GM19035 (cell line): ENCODE data around the gene KDM3B.
"Not testable (repeated sequence)": the region's sequence is repeated elsewhere in the genome, so short reads cannot be mapped to it uniquely, and the experiment has no call there.

Experiments used
- ATAC-seq: cut with Tn5 transposase; IDR thresholded peaks from one replicate; pipeline ENCODE4 v1.9.1; 2021; ENCODE audit not compliant: unreplicated experiment

Gene KDM3B

GRCh38 chr5:138466900-138467710 lies 114.6 kb downstream of the KDM3B start:
- no peak for ATAC-seq

GRCh38 chr5:138467711-138468132 lies 115.2 kb downstream of the KDM3B start:
- no peak for ATAC-seq

- no peak for ATAC-seq
These were observed 115.9 kb downstream of the KDM3B start for GRCh38 chr5:138468133-138468965.

GRCh38 chr5:138468966-138469539 lies 116.6 kb downstream of the KDM3B start:
- ATAC-seq = no peak

- no peak for ATAC-seq
These were observed 117.2 kb downstream of the KDM3B start for GRCh38 chr5:138469540-138470321.

- no peak for ATAC-seq
These were observed 118.0 kb downstream of the KDM3B start for GRCh38 chr5:138470322-138471051.

- no peak for ATAC-seq
These were observed 118.5 kb downstream of the KDM3B start for GRCh38 chr5:138471052-138471361.

- ATAC-seq = no peak
These were observed 119.9 kb downstream of the KDM3B start for GRCh38 chr5:138472353-138472752.

- not testable (repeated sequence) for ATAC-seq
These were observed 120.7 kb downstream of the KDM3B start for GRCh38 chr5:138473151-138473550.

- no peak for ATAC-seq
These were observed 124.4 kb downstream of the KDM3B start for GRCh38 chr5:138476918-138477317.

- no peak for ATAC-seq
These were observed 130.2 kb downstream of the KDM3B start for GRCh38 chr5:138482638-138483037.
